MV-4-11 (cell line): ENCODE measurements around the gene NCAN.
"Not testable (repeated sequence)": the region's sequence is repeated elsewhere in the genome, so short reads cannot be mapped to it uniquely, and the experiment has no call there.

Experiments used
- DNase-seq: peaks from one replicate; lab custom pipeline; 2025; lab: John Stamatoyannopoulos, UW

The NCAN gene

DNA sequence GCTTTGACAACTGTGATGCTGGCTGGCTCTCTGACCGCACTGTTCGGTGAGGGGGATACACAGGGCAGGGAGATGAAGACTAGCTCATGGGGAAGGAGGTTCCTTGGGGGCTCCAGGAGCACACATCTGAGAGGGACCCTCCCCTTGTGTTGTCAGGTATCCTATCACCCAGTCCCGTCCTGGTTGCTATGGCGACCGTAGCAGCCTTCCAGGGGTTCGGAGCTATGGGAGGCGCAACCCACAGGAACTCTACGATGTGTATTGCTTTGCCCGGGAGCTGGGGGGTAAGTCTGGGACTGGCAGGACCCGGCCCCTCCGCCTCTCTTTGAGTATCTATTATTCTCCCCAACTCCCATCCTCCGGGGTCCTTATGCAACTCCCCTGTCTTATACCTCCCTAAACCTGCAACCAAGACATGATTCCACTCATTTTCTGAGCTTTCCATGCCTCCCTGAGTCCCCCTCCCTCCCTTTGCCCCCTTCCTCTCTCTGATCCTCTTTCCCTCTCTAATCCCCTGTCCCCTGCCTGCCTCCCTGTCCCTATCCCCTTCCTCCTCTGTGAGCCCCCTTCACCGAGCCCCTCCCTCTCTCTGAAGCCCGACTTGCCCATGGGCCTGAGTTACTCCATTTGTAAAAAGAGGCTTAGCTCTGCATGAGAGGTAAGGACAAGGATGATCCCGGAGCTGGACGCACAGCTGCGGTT is 12.5 kb downstream of the NCAN start:
- no peak for DNase-seq

DNA sequence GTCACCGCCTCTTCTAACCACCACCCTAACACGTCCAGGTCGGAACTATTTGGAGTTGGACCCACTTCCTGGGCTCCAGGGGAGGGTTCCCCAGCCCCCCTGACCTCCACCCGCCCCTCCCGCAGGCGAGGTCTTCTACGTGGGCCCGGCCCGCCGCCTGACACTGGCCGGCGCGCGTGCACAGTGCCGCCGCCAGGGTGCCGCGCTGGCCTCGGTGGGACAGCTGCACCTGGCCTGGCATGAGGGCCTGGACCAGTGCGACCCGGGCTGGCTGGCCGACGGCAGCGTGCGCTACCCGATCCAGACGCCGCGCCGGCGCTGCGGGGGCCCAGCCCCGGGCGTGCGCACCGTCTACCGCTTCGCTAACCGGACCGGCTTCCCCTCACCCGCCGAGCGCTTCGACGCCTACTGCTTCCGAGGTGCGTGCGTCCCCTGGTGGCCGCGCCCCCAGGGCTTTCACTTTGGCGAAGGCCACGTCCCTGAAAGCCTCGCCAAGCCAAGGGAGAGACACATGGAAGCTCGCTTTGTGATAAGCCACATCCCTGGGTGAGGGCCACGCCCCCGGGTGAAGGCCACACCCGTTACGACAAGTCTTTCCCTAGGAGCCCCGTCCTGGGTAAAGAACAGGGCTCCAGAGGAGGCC is 13.2 kb downstream of the NCAN start:
- peak; percentile 84 for DNase-seq

DNA sequence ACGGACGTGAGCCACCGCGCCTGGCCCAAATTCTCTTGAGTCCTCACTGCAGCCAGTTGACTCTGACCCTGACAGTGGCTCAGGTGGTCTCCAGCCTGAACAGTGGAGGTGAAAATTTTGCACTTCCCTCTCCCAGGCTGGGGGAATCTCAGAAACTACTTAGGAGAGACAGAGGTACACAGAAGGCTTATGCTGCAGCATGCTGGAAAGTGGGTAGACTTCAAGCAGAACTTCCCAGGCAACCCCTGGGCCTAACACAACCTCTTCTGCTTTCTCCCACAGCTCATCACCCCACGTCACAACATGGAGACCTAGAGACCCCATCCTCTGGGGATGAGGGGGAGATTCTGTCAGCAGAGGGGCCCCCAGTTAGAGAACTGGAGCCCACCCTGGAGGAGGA is 14.4 kb downstream of the NCAN start:
- no peak for DNase-seq

- DNase-seq, result no peak
Measured at GRCh38 chr19:19226663-19227062, 14.9 kb downstream of the NCAN start.

DNA sequence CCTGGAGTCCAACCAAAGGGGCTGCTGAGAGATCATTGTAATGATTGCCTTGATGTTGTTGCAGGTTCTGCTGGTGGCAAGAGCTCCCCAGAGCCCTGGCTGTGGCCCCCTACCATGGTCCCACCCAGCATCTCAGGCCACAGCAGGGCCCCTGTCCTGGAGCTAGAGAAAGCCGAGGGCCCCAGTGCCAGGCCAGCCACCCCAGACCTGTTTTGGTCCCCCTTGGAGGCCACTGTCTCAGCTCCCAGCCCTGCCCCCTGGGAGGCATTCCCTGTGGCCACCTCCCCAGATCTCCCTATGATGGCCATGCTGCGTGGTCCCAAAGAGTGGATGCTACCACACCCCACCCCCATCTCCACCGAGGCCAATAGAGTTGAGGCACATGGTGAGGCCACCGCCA is 15.5 kb downstream of the NCAN start:
- DNase-seq, result no peak

DNA sequence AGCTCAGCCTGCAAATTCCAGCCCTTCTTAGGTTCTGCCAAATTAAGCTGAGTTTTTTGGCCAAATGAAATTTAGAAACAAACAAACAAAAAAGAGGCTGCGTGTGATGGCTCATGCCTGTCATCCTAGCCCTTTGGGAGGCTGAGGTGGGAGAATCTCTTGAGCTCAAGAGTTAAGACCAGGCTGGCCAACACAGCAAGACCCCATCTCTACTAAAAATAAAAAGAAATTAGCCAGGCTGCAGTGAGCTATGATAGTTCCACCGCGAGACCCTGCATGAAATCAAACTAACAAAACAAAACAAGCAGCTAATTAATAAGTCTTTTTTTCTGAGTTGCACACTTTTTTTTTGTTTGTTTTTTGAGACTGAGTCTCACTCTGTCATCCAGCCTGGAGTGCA is 17.9 kb downstream of the NCAN start:
- no peak for DNase-seq

GRCh38 chr19:19230999-19231398 is 19.2 kb downstream of the NCAN start:
- no peak for DNase-seq

DNA sequence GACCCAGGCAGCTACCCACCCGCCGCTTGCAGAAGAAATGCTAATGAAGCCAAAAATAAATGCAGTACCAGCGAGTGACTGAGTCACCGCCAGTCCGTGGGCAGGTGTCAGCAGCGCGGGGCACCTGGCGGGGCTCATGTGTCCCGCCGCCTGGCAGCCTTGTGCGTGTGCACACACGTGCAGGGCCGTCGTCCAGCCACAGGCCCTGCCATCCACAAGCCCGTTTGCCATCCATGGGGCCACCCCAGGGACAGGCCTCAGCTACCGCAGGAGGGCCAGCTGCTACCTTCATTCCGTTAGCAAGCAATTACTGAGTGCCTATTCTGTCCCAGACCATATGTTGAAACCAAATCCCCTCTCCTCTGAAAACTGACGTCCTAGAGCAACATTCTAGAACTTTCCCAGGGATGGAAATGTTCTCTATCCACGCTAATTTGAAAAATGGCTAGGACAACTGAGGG is 20.5 kb downstream of the NCAN start:
- DNase-seq, result no peak

DNA sequence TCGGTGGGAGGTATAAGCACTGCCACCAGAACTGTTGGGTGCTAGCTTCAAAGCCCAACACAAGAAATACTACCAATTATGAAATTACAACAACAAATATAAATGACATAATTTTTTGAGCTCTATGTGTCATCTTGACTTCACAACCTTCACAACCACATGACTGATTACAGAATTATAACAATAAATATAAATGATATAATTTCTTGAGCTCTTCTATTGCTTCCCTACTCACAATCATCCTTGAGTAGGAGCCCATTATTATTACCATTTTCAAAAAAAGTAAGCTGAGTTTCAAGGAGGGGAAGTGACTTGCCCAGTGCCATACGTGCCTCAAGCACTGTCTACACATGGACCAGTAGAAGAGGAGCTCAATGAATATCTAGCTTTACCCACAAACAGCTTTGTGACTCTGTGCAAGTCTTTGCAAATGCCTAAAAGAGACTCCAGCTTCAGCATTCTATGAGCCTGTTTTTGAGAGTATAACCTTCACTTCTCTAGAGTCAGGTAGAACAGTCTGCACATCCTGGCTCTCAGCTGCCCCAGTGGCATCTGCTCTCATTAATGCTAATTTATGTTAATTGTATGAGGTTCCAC is 22.6 kb downstream of the NCAN start:
- no peak for DNase-seq

GRCh38 chr19:19236173-19236572 is 24.4 kb downstream of the NCAN start:
- DNase-seq, result no peak

DNA sequence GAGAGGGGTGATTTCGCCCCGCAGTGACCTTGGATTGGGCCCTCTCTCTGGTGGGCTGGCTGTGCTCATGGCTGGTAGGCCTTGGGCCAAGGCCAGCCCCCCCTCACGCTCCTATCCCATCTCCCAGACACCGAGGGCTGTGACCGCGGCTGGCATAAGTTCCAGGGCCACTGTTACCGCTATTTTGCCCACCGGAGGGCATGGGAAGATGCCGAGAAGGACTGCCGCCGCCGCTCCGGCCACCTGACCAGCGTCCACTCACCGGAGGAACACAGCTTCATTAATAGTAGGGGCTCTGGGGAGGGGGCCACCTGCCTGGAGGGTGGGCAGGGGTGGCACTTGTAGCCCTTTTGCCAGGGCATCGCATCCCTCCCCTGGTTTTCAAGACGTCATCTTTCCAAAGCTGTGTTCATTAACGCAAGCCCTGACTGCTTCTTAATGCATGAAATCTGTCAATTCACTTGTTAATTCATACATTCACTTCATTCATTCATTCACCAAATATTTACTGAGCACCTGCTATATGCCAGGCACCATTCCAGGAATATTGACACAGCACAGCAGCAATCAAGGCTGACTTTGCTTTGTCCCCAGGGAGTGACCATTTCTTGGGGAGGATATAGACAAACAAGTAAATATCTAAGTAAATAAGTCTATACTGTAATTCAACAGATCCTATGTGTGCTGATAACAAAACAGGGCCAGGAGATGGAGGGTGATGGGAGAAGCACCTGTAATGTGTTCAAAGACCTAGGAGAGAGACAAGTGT is 26.6 kb downstream of the NCAN start:
- DNase-seq, result no peak

DNA sequence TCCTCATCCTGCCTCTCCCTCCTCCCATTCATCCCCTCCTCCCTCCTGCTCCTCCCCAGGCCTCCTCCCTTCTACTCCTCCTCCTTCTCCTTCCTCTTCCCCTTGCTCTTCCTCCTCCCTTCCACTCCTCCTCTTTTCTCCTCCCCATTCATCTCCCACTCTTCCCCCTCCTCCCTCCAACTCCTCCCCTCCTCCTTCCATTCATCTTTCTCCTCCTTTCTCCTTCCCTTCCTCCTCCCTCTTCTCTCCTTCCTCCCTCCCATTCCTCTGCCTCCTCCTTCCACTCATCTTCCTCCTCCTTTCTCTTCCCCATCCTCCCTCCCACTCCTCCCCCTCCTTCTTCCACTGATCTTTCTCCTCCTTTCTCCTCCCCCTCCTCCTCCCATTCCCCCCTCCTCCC is 27.9 kb downstream of the NCAN start:
- no peak for DNase-seq

GRCh38 chr19:19240476-19240875 is 28.7 kb downstream of the NCAN start:
- DNase-seq, result no peak

- no peak for DNase-seq
Measured at GRCh38 chr19:19250196-19250801, 38.5 kb downstream of the NCAN start.

DNA sequence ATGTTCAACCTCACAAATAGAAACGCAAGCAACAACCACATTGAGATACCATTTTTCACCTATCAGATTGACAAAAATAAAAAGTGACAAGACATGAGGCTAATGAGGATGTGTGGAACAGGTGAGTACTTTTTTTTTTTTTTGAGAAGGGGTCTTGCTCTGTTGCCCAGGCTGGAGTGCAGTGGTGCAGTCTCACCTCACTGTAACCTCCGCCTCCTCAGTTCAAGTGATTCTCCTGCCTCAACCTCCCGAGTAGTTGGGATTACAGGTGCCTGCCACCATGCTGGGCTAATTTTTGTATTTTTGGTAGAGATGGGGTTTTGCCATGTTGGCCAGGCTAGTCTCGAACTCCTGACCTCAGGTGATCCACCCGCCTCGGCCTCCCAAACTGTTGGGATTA is 41.7 kb downstream of the NCAN start:
- not testable (repeated sequence) for DNase-seq

- peak; percentile 84 for DNase-seq
Measured at GRCh38 chr19:19256072-19256969, 44.6 kb downstream of the NCAN start.

DNA sequence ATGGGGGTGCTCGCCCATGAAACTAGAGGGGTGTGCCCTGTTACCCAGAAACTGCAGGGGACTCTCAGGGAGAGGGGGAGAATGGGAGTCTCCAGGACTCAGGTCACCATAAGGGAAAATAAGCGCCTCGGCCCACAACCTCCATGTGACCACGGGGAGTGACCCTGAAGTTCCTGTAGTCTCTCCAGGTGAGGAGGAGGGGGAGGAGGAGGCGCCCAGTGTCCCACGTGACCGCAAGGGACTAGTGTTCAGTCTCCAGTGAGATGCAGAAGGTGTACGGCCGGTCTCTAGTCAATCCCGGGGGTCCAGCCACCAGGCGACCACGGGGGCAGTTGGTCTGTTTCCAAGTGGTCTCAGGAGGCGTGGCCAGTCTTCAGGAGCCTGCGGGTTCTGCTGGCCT is 45.4 kb downstream of the NCAN start:
- DNase-seq, result no peak

DNA sequence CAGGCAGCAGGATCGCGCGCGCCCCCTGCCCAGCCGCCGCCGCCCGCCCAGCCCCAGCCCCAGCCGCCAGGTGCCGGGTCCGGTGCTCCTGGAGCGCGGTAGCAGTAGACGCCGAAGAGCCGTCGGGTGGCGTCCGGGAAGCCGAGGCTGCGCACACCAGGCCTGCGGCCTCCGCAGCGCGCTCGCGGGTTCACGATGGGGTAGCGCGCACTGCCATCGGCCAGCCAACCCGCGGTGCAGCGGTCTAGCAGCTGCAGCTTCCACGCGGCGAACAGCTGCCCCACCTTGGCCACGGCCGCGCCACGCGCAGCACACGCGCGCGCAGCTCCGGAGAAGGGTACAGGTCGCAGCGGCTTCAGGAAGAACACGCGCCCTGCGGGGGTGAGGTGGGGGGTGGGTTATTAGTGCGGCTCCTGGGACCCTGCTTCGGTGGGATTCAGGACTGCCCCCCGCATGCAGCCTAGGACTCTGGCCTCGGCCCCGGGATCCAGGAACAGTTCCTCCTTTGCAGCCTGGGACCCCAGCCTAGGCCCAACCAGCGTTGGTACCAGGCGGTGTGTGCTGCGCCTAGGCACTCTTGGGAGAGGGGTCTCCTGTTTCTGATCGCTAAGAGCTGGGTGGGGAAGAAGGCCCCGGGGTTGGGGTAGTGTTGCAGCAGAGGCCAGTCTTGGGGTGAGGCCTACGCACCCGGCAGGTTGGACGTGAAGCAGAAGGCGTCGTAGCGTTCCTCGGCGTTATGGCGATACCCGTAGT is 46.3 kb downstream of the NCAN start:
- DNase-seq, result no peak

- DNase-seq, result no peak
Measured at GRCh38 chr19:19258589-19259338, 47.0 kb downstream of the NCAN start.

GRCh38 chr19:19259741-19260140 is 48.0 kb downstream of the NCAN start:
- peak; percentile 89 for DNase-seq
